Measurements from ENCODE around the gene ADORA1.

ADORA1 gene

DNA sequence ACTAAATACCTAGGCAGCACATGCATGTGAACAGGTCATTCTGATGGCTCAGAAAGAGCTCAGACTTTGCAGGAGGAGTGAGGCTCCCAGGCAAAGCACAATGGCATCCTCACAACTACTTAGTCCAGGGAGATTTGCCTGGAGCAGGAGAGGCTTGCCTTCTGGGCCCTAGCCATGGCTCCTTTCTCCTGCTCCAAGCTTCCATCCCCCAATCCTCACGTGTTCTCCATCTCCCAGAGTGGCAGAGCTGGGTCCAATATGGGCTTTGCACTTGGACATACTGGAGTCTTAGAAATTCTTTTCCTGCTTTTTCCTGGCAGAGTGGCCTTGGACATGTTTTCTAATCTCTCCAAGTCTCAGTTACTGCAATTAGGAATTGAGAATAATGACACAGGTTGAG lies 32.3 kb downstream of the ADORA1 start:
- no peak for DNase-seq (ENCODE audit: low read depth)

DNA sequence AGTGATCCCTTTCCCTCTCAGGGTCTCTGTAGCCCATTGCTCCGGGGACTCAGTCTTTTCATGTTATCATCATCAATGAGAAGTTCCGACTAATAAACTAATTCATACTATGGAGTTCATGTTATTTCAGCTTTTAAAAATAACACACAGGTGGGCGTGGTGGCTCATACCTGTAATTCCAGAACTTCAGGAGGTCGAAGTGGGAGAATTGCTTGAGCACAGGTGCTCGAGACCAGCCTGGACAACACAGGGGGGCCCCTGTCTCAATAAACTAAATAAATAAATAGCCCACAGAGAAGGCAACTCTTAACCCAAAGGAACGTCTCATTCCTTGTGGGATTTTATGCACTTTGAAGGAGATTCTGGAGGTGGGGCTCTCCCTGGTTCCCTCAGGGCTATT lies 33.6 kb downstream of the ADORA1 start:
- no peak for DNase-seq (ENCODE audit: low read depth)

DNA sequence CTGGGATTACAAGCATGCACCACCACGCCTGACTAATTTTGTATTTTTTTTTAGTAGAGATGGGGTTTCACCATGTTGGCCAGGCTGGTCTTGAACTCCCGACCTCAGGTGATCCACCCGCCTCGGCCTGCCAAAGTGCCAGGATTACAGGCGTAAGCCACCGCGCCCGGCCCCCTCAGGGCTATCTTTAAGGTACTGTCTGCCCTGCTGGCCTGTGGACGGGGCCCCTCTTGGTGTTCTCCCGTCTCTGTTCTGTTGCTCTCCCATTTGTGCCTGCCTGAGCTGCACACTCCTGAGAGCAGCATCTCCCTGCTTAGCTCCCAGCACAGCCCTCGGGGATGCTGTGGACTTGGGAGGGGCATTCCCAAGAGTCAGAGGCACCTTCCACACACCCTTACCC lies 34.2 kb downstream of the ADORA1 start:
- DNase-seq (ENCODE audit: low read depth) = no peak

DNA sequence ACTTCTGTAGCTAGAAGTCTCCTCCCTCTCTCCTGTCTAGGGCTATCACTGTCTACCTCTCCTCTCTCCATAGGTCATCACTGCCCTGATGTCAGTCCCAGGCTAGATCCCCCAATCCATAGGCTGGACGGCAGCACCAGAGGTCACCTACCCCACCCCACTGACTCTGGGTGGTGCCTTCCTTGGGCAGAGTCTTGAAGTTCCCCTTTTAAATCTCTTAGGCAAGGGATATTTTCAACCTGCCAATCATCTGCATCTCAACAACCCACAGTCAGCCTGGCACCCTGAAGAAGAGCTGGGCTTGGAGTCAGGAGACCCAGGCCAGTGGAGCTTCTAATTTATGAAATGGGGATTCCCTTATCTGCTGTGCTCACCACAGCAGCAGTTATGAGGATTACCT lies 34.9 kb downstream of the ADORA1 start:
- no peak for DNase-seq (ENCODE audit: low read depth)

DNA sequence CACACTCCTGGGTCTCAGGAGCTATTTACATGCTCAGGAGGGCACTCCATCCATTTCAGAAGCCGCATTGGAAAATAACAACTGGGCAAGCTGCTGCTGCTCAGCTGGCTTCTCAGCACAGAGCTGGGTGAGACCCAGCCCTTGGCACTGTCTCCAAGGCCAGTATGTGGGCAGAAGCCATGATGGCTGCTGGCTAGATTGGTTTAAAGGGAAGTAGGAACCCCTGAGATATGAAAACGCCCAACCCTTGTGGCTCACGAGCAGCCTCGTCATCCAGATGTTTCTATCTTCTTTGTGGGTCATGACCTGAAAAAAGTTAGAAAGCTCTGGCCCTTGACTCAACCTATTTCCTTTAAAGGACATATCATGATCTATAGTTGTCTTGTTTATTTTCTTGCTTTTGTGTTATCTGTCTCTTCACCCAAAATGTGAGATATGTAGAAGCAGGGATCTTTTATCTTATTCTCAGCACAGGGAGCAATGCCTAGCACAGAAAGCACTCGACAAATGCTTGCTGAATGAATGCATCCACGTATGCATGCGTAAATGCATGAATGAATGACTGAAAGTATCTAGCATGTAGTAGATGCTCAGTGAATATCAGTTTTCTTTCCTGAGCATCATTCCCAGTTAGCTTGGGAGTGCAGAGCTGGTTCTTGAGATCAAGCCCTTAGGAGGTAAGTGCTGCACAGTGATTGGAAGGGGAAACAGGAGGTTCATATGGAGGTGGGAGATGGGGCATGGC lies 36.5 kb downstream of the ADORA1 start:
- no peak for DNase-seq (ENCODE audit: low read depth)

DNA sequence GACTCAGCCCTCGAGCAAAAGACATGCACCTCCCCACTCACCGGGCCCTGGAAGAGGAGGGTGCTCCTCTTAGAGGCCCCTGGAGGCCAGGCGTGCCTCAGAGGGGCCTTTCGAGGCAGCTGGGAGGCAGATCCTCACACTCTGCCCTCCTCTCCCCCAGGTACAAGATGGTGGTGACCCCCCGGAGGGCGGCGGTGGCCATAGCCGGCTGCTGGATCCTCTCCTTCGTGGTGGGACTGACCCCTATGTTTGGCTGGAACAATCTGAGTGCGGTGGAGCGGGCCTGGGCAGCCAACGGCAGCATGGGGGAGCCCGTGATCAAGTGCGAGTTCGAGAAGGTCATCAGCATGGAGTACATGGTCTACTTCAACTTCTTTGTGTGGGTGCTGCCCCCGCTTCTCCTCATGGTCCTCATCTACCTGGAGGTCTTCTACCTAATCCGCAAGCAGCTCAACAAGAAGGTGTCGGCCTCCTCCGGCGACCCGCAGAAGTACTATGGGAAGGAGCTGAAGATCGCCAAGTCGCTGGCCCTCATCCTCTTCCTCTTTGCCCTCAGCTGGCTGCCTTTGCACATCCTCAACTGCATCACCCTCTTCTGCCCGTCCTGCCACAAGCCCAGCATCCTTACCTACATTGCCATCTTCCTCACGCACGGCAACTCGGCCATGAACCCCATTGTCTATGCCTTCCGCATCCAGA lies 37.7 kb downstream of the ADORA1 start:
- DNase-seq (ENCODE audit: low read depth) = no peak

DNA sequence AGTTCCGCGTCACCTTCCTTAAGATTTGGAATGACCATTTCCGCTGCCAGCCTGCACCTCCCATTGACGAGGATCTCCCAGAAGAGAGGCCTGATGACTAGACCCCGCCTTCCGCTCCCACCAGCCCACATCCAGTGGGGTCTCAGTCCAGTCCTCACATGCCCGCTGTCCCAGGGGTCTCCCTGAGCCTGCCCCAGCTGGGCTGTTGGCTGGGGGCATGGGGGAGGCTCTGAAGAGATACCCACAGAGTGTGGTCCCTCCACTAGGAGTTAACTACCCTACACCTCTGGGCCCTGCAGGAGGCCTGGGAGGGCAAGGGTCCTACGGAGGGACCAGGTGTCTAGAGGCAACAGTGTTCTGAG lies 38.3 kb downstream of the ADORA1 start:
- no peak for DNase-seq (ENCODE audit: low read depth)

DNA sequence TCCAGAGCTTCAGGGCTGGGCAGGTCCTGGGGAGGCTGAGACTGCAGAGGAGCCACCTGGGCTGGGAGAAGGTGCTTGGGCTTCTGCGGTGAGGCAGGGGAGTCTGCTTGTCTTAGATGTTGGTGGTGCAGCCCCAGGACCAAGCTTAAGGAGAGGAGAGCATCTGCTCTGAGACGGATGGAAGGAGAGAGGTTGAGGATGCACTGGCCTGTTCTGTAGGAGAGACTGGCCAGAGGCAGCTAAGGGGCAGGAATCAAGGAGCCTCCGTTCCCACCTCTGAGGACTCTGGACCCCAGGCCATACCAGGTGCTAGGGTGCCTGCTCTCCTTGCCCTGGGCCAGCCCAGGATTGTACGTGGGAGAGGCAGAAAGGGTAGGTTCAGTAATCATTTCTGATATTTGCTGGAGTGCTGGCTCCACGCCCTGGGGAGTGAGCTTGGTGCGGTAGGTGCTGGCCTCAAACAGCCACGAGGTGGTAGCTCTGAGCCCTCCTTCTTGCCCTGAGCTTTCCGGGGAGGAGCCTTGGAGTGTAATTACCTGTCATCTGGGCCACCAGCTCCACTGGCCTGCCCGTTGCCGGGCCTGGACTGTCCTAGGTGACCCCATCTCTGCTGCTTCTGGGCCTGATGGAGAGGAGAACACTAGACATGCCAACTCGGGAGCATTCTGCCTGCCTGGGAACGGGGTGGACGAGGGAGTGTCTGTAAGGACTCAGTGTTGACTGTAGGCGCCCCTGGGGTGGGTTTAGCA lies 38.8 kb downstream of the ADORA1 start:
- DNase-seq (ENCODE audit: low read depth) = no peak

DNA sequence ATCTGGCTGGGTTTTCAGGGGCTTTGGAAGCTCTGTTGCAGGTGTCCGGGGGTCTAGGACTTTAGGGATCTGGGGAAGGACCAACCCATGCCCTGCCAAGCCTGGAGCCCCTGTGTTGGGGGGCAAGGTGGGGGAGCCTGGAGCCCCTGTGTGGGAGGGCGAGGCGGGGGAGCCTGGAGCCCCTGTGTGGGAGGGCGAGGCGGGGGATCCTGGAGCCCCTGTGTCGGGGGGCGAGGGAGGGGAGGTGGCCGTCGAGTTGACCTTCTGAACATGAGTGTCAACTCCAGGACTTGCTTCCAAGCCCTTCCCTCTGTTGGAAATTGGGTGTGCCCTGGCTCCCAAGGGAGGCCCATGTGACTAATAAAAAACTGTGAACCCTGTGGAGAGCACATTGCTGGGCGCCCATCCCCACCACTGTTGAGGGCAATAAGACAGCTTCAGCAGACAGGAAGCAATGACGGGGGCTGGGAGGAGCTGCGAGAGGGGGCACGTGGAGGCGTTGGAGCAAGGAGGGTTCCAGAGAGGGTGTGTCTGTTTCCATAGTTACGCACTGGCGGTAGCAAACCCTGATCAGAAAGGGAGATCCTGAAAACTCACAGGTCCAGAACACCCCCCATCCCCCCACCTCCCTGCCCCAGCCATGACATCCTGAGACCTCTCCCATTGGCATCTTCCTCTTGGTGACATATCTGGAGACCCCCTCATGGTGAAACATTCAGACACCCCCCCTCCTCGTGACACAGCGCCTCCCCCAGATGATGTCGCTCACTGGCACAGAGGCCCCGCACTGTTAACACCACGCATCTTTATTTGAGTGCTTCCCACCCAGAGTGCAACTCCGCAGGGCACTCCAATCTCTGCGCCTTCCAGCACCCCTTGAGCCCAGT lies 39.7 kb downstream of the ADORA1 start:
- DNase-seq (ENCODE audit: low read depth) = no peak

DNA sequence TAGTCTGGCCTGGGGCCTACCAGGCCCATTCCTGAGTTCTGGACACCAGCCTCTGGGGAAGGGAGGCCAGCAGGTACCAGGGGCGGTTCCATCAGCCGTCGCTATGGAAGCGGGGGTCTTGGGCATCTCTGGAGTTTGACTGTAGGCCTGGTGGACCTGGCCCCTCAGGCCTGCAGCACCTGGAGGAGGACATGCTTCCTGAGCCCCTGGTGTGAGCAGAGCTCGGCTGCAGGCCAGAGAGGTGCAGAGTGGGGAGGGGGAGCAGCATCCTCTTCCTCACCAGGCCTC lies 40.3 kb downstream of the ADORA1 start:
- DNase-seq (ENCODE audit: low read depth) = no peak

DNA sequence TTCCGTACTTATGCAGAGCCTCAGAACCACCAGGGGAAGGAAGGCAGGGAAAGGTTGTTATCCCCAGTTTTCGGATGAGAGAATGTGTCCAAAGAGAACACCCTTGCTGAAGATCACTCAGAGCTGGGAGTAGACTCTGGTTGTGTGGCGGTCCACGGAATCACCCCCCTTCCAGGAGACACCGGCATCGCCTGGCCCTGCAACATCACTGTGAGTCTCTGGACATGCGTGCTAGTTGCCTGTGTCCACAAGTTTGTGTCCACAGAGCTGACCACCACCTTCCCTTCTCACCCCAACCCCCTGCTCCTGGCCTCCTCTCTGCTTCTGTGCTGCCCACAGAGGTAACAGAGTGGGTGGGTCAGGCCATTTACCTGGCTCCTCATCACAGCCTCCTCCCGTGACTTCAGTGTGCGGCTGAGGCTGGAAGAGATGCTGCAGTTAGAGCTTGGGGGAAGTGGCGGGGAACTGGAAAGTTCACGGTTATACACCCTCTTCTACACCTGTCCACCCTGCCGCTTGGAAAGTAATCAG lies 40.8 kb downstream of the ADORA1 start:
- DNase-seq (ENCODE audit: low read depth) = no peak

DNA sequence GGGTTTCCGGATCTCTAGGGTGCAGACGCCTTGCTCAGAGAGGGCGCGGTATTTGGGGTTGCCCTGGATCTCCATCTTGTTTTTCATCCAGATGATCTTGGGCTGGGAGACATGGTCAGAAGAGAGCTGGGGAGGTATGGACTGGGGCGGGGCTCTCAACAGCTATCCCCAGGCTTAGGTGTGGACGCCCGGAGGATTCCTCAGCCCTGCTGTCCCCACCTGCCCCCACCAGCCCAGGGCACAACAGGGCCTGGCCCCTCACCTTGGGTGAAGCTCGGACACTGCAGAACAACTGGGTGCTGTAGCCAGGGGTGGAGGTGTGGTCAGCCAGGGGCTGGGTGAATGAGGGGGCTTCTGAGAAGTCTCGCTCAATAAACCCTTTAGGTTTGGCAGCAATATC lies 41.5 kb downstream of the ADORA1 start:
- no peak for DNase-seq (ENCODE audit: low read depth)

DNA sequence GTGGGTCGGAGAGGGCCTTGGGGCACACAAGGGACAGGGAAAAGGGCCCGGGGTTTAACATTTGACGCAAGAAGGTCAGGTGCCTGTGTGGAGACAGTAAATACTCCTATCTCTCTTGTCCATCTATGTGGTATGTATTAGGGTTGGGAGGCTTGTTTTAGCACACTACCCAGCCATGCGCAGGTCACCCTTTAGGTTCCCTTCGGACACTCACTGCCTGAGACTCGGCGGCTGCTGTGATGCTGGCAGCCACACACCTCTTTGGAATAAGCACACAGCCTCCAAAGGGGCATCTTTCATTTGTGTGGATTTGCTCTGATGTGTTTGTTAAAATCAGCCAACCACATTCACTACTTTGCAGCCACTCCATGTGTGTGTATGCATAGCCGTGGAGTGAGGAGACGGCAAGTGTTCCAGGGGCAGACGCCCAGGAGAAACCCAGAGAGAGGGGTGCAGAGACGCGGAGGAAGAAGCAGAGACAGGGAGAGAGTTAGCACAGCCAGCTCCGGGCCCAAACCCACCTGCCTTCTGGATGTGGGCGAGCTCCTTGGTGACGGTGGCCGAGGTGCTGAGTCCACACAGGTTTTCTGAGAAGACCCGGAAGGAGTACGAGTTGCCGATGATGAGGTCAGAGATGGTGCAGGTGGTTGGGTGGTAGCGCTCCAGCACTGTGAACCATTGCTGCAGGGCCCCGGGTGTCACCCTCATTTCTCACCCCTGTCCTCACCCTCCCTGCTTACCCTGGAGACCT lies 42.4 kb downstream of the ADORA1 start:
- DNase-seq (ENCODE audit: low read depth) = no peak

DNA sequence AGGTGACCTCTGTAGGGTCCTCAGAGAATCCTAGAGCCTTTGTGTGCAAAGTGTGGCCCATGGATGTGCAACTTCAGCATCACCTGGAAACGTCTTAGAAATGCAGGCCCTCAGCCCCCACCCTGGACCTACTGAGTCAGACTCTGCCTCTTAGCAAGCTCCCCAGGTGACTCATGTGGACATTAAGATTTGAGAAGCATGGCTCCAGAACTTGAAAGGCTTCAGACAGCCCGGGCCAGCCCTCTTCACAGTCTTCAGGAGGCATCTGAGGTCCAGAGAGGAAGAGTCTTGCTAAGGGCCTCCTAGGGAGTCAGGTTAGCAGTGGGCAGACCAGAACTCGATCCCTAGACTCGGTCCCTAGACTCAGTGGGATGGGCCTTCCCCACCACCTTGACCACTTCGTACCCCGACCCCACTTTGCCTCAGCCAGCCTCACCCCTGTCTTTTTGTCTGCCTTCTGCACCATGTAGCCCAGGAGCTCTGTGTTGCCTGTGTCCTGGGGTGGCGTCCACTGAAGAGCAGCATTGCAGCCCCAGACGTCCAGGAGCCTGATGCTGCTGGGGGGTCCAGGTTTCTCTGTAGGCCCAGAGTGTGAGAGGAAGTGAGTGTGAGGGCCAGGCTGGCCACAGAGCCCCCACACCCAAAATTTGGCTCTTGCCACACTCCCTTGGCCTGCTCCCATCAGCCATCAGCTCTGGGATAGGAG lies 43.3 kb downstream of the ADORA1 start:
- DNase-seq (ENCODE audit: low read depth) = no peak

DNA sequence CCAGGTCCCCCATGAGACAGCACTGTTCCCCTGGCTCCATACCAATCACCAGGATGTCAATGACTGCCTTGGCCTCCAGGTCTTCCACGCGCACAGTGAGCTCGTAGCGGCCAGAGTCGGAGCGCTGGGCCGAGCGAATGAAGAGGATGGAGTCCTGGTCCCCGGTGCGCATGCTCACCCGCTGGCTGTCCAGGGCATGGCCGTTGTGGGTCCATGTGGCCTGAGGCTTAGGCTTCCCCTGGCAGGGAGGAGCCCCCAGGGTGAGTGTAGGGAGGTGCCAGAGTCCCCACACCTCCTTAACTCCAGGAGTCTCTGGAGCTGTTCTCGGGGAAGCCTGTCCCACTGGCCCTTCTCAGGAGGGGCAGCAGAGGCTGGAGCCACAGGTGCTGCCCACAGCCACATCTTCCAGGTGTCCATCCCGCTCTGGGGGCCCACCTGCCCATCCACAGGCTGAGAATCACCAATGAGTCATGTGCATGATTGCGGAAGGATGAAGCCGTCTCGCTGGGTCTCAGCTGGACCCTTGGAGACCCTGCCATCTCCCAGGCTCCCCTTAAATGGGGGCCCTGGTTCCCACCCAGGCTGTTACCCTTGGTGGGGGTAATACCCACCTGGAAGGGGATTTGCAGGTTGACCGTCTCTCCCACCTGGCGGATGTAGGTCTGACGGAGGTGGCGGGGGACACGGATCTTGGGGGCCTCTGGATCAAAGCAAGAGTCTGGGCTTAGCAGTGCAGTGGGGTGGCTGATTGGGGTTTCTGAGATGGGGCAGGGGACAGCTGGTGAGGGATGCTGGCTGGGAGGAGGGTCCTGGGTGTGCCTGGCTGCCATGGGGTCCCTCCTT lies 44.0 kb downstream of the ADORA1 start:
- no peak for DNase-seq (ENCODE audit: low read depth)

DNA sequence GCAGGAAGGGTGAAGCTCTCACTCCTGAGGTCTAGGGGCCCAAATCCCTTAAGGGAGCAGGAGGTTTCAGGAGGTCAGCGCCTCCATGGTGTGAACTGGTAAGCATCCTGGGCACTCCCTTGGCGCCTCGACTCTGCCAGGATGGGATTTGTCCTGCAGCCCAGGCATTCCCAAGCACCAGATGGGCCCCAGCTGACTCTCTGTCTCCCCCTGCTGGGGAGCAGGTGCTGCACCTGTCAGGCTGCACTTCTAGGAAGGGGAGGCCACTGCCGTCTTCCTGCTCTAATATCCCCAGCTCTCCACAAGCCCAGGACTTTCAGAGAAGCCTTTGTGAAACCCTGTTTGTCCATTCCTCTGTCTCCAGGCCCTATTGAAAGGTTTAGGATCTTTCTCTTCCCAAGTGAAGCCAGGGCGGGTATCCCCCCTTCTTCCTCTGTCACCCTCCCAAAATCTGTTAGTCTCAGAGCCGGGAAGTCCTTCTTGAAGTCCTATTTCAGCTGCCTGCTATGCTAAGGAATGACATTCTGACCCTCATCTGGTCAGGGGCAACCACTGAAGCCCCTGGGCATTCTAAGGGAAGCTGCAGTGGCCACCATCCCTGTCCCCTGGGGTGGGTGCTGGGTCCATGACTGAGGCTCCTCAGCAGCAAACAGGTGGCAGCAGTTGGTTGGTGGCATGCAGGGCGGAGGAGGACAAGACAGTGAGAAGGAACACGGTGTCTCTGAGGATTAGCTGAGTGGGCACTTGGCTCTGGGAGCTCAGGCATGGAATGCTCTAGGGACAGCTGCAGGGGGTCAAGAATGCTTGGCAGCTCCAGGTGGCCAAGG lies 44.9 kb downstream of the ADORA1 start:
- DNase-seq (ENCODE audit: low read depth) = no peak

DNA sequence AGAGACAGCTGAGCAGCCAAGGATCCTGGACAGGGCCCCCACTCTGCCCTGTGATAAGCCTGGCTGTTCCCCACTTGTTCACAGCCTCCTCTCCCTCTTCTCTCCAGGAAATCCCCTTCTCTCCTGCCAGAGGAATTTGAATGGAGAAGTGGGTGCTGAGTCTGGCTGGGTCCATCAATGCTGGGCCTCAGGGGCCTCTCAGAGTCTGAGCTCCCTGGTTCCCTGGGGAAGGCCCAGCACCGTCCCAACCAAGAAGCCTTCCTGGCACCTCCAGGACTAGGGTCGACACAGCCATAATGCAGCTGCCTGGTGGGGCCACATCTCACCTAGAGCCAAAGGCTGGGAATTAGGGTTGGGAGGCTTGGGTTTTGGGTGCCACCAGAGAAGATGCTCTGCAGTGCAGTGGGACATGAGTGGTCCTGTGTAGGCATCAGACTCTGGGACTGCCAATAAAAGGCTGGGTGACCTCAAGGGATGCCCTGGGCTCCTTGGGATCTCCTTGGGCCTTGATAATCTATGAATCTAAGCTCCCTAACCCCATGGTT lies 45.6 kb downstream of the ADORA1 start:
- DNase-seq (ENCODE audit: low read depth) = no peak

DNA sequence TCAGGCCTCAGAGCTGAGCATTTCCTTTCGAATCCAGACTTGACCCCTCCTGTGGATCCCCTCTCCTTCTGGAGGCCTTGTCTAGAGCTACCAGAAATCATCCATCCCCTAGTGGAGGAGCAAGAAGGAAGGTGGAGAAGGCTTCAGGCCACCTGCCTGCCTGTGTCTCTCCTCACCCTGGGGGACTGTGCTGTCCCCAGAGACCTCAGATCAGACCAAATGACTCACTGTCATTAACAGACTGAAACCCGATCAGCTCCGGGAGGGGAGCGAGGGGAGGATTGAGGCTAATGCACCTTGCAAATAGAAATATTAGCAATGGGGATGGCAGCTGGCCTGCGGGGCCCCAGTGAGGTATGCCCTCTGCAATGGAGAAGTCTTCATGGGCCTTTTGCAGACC lies 46.0 kb downstream of the ADORA1 start:
- no peak for DNase-seq (ENCODE audit: low read depth)
